CD4-positive, alpha-beta T cell treated with Interleukin-6 for 4 hours (primary cell): ENCODE data around the gene TBC1D8.

Source experiments
- DNase-seq: peaks from one replicate; pipeline ENCODE4 v3.0.0-alpha.2; 2020; ENCODE audit warnings: mixed read lengths

The TBC1D8 gene

GRCh38 chr2:101025561-101025960 is 125.6 kb downstream of the TBC1D8 start:
- no peak for DNase-seq

GRCh38 chr2:101023327-101024107 is 127.7 kb downstream of the TBC1D8 start:
- no peak for DNase-seq

GRCh38 chr2:101022221-101022620 is 129.0 kb downstream of the TBC1D8 start:
- DNase-seq = no peak

GRCh38 chr2:101018934-101019333 is 132.2 kb downstream of the TBC1D8 start:
- DNase-seq = no peak

- no peak for DNase-seq
Measured at GRCh38 chr2:101017371-101017770, 133.8 kb downstream of the TBC1D8 start.

- no peak for DNase-seq
Measured at GRCh38 chr2:101014264-101014857, 136.8 kb downstream of the TBC1D8 start.

- peak; percentile 51 for DNase-seq
Measured at GRCh38 chr2:101012706-101013181, 138.4 kb downstream of the TBC1D8 start.

- DNase-seq = no peak
Measured at GRCh38 chr2:101012054-101012705, 139.0 kb downstream of the TBC1D8 start.

GRCh38 chr2:101011152-101011551 is 140.0 kb downstream of the TBC1D8 start:
- DNase-seq = no peak

GRCh38 chr2:101007415-101008345 is 143.5 kb downstream of the TBC1D8 start:
- no peak for DNase-seq

- DNase-seq = no peak
Measured at GRCh38 chr2:101006065-101006715, 145.0 kb downstream of the TBC1D8 start.

- DNase-seq = no peak
Measured at GRCh38 chr2:101004620-101005325, 146.4 kb downstream of the TBC1D8 start.

- DNase-seq = no peak
Measured at GRCh38 chr2:101003278-101003775, 147.9 kb downstream of the TBC1D8 start.

GRCh38 chr2:101002562-101003277 is 148.5 kb downstream of the TBC1D8 start:
- no peak for DNase-seq

GRCh38 chr2:101001691-101002561 is 149.3 kb downstream of the TBC1D8 start, which contains the start of gene RPL31:
RPL31 (plus strand) TSS chr2:101002289; CDS start chr2:101002702, 413 bp downstream.
- peak; percentile 97 for DNase-seq

GRCh38 chr2:100999995-101000394 is 151.2 kb downstream of the TBC1D8 start:
- DNase-seq = no peak

- no peak for DNase-seq
Measured at GRCh38 chr2:100998235-100998573, 153.0 kb downstream of the TBC1D8 start.

GRCh38 chr2:100997509-100998234 is 153.5 kb downstream of the TBC1D8 start:
- DNase-seq = no peak
